Measurements from ENCODE around the gene NEO1. TPM values are rescaled to one million over a fixed set of nuclear protein-coding genes. Genes with fewer than 3 reads are reported as not detected.

The NEO1 gene
- total RNA-seq, 2 donors from 2014 or later, result 108 to 130 TPM

- Histone ChIP-seq H3K27me3 (no peaks in the 10 kb centered on the region), H3K4me3 (no peak overlapping the region), H3K27ac (peak overlapping the region; percentile 61), H3K9me3 (no peaks in the 10 kb centered on the region), H3K4me1 (peaks cover 6% of the 10 kb centered on the region), H3K36me3 (no peaks in the 10 kb centered on the region), H3K9ac (ENCODE audit: low read depth in 2 of 2, low read length in 2 of 2) (no peak overlapping the region)
- no peak for TF ChIP-seq CTCF (IDR thresholded peaks at IDR 0.05)
- intact Hi-C loops (cut with DNase I), result no loop called here
- no peak for DNase-seq
Observed at GRCh38 chr15:73226093-73226814, 174.0 kb downstream of the NEO1 start.

- Histone ChIP-seq H3K9me3 (no peaks in the 10 kb centered on the region), H3K27ac (peak overlapping the region; percentile 48), H3K4me3 (no peak overlapping the region), H3K4me1 (peaks cover 6% of the 10 kb centered on the region), H3K27me3 (no peaks in the 10 kb centered on the region), H3K36me3 (no peaks in the 10 kb centered on the region), H3K9ac (ENCODE audit: low read depth in 2 of 2, low read length in 2 of 2) (no peak overlapping the region)
- peak; percentile 21 for DNase-seq
- intact Hi-C loops (cut with DNase I), result no loop called here
- no peak for TF ChIP-seq CTCF (IDR thresholded peaks at IDR 0.05)
Observed at GRCh38 chr15:73227433-73228056, 175.3 kb downstream of the NEO1 start.

- H3K27ac ChIP-seq, result peak overlapping the region; percentile 48
- DNase-seq, result no peak
Observed at GRCh38 chr15:73228128-73228646, 175.9 kb downstream of the NEO1 start.

GRCh38 chr15:73231661-73232419 is 179.6 kb downstream of the NEO1 start:
- Histone ChIP-seq H3K9me3 (no peaks in the 10 kb centered on the region), H3K27ac (no peak overlapping the region), H3K36me3 (no peaks in the 10 kb centered on the region), H3K4me3 (no peak overlapping the region), H3K4me1 (peaks cover 6% of the 10 kb centered on the region), H3K9ac (ENCODE audit: low read depth in 2 of 2, low read length in 2 of 2) (no peak overlapping the region), H3K27me3 (no peaks in the 10 kb centered on the region)
- DNase-seq, result no peak
- no peak for TF ChIP-seq CTCF (IDR thresholded peaks at IDR 0.05)
- intact Hi-C loops (cut with DNase I), result no loop called here

More at GRCh38 chr15:73228128-73228646, 175.9 kb downstream of the NEO1 start:
- H3K27me3 ChIP-seq, result no peaks in the 10 kb centered on the region
- intact Hi-C loops (cut with DNase I), result no loop called here
- H3K9me3 ChIP-seq, result no peaks in the 10 kb centered on the region
- no peak for TF ChIP-seq CTCF (IDR thresholded peaks at IDR 0.05)
- no peaks in the 10 kb centered on the region for H3K36me3 ChIP-seq
- H3K9ac ChIP-seq (ENCODE audit: low read depth in 2 of 2, low read length in 2 of 2), result no peak overlapping the region
- H3K4me1 ChIP-seq, result peaks cover 6% of the 10 kb centered on the region
- no peak overlapping the region for H3K4me3 ChIP-seq

GRCh38 chr15:73232776-73233175 is 180.5 kb downstream of the NEO1 start:
- no peak for TF ChIP-seq CTCF (IDR thresholded peaks at IDR 0.05)
- Histone ChIP-seq H3K9ac (ENCODE audit: low read depth in 2 of 2, low read length in 2 of 2) (no peak overlapping the region), H3K36me3 (no peaks in the 10 kb centered on the region), H3K4me3 (no peak overlapping the region), H3K27ac (no peak overlapping the region), H3K4me1 (peaks cover 6% of the 10 kb centered on the region), H3K9me3 (no peaks in the 10 kb centered on the region), H3K27me3 (no peaks in the 10 kb centered on the region)
- no peak for DNase-seq
- intact Hi-C loops (cut with DNase I), result no loop called here

Data from colonic mucosa (tissue), 4 donors.